Adrenal gland (tissue), 12 donors: ENCODE results near the gene NCLN. TPM values are rescaled to one million over a fixed set of nuclear protein-coding genes. Genes with fewer than 3 reads are reported as not detected.
A peak's percentile ranks its signal among the peaks of the same experiment; 100 is the strongest.

Experiments used
- DNase-seq, 7 donors: peaks; one replicate each; pipeline ENCODE4 v3.0.0-alpha.2; 2019 to 2020
- H3K27ac ChIP-seq, 5 donors: fragments of 200-600 bp; sonication (generic) in 4 of 5; 1 replicate in 3 of 5; 2 replicates in 2 of 5; pipeline versions ENCODE4 v1.5.1 to v1.8.0; 2016 to 2020; ENCODE audit warnings: mild to moderate bottlenecking in 1 of 5
- H3K27me3 ChIP-seq: fragments of 200-600 bp; 2 replicates; pipeline ENCODE4 v1.8.0; 2021
- H3K36me3 ChIP-seq, 2 donors: fragments of 200-600 bp; replicated peaks in 1 of 2; 1 replicate in 1 of 2; 2 replicates in 1 of 2; pipeline versions ENCODE4 v1.5.1 to v1.8.0; 2018 to 2022
- H3K4me1 ChIP-seq, 2 donors: fragments of 200-600 bp; replicated peaks in 1 of 2; 1 replicate in 1 of 2; 2 replicates in 1 of 2; pipeline versions ENCODE4 v1.5.1 to v1.8.0; 2018 to 2021
- H3K4me3 ChIP-seq, 4 donors: fragments of 200-600 bp; sonication (generic) in 3 of 4; one replicate each; pipeline ENCODE4 v1.5.1; 2016 to 2018
- H3K9me3 ChIP-seq, 3 donors: fragments of 200-600 bp; sonication (generic) in 1 of 3; replicated peaks in 1 of 3; 1 replicate in 2 of 3; 2 replicates in 1 of 3; pipeline versions ENCODE4 v1.5.1 to v1.8.0; 2016 to 2021
- CTCF ChIP-seq, 6 experiments: fragments of 450-650 bp in 4 of 6; fragments of 200-600 bp in 2 of 6; sonication (generic) in 1 of 6; IDR thresholded peaks; 1 replicate in 5 of 6; 2 replicates in 1 of 6; pipeline versions ENCODE4 v1.5.1 to v1.8.0; 2016 to 2021; ENCODE audit warnings: antibody characterized with exemption in 6 of 6, mild to moderate bottlenecking in 2 of 6, moderate library complexity in 1 of 6
- POLR2A ChIP-seq, 2 donors: fragments of 450-650 bp; IDR thresholded peaks; one replicate each; pipeline ENCODE4 v1.6.1; 2017; ENCODE audit warnings: antibody characterized with exemption in 2 of 2, mild to moderate bottlenecking in 2 of 2, moderate library complexity in 1 of 2
- WGBS, 4 donors: extraction: QIAGEN DNeasy Blood & Tissue Kit in 2 of 4; methylation state at CpG; one replicate each; pipeline versions ENCODE4 v1.1.5 to v1.1.7; 2013 to 2017; 5-methylcytosine and 5-hydroxymethylcytosine counted together
- intact Hi-C, 2 donors: fragments of 100-400 bp; cut with DNase I; formaldehyde crosslinking; loops; one replicate each; pipeline versions ENCODE4 v1.14.1 to v1.15.0; 2022 to 2023
- polyA plus RNA-seq, 3 donors: library from polyadenylated mRNA; stranded (reverse); fragments of 200-250 nt in 2 of 3; fragments of 350-450 nt in 1 of 3; fragmentation: Illumina TruSeq in 1 of 3; extraction: RNeasy Lipid Tissue Mini Kit (QIAGEN cat#74804) in 1 of 3; gene quantifications; one replicate each; pipeline ENCODE4 v1.2.3, GENCODE V29; 2013 to 2014
- total RNA-seq, 9 donors: library from RNA; depleted of rRNA in 4 of 9; stranded (reverse); fragments of >200 nt in 4 of 9; fragments of 120-200 nt in 1 of 9; fragmentation: NEBNext Ultra II Directional in 1 of 9; extraction: Animal tissue kit (Norgen Biotek cat#: 25700) in 1 of 9; gene quantifications; one replicate each; pipeline versions ENCODE4 v1.1.0 to v1.2.4, GENCODE V29; 2013 to 2023
- donor health status: healthy with polysubstance abuse.
- donor health status: Bipolar disorder and iron deficiency.
- donor health status: DM: yes; HTN: yes; CAD: no.
- donor health status: DM: no; HTN: no; CAD: no.
- donor health status: DM: no; HTN: no; CAD: no.
- donor health status: DM: yes; HTN: yes; CAD: no.

Gene NCLN
- total and polyA plus RNA-seq, 12 donors = 51.5 to 193 (median 94.0) TPM

DNA sequence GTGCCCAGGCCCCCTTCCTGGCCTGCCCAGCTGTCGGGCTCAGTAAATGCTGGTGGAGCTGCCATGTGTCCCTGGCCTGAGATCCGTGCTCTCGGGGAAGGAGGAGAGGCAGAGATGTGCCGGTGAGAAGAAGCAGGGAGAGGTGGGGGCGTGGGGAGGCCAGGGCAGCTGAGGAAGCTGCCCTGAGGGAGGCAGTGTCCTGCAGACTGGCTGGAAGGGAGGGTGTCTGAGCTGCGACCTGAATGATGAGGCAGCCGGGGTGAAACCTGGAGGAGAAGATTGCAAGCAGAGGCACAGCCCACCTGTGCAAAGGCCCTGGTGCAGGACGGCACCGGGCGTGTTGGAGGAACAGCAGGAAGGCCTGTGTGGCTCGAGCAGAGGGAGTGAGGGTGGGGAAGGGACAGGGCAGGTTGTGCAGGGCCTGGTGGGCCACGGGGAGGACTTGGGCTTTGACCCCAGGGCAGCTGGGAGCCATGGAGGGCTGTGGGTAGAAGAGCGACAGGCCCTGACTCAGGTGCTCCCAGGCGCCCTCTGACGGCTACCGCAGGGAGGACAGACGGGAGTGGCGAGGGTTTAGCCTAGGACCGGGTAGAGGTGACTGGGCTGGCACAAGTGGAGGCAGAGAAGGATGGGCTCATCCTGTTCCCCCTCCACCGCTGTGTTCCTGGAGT, 24.8 kb downstream of the NCLN start:
- H3K36me3 ChIP-seq = peaks cover 0 to 30% of the 10 kb centered on the region in 2 donors
- intact Hi-C loops = no loop called here
- peak; percentile 50 to 65 (median 59) for TF ChIP-seq CTCF (IDR thresholded peaks at IDR 0.05)
- TF ChIP-seq POLR2A (IDR thresholded peaks at IDR 0.05) = no peak
- H3K9me3 ChIP-seq = no peaks in the 10 kb centered on the region
- H3K27ac ChIP-seq = no peak overlapping the region
- no peaks in the 10 kb centered on the region for H3K4me1 ChIP-seq
- no peak overlapping the region for H3K4me3 ChIP-seq
- H3K27me3 ChIP-seq = no peaks in the 10 kb centered on the region
- DNase-seq = peak in 6 of 7 donors; percentile 43 to 76 (median 72)
- 34 to 38% (median 37%) methylated on average over 16 to 20 of the region's 20 CpGs for WGBS, 4 donors

GRCh38 chr19:3211191-3211590, 25.5 kb downstream of the NCLN start:
- no peak for DNase-seq
- intact Hi-C loops = no loop called here
- Histone ChIP-seq H3K9me3 (no peaks in the 10 kb centered on the region), H3K36me3 (peaks cover 0 to 23% of the 10 kb centered on the region in 2 donors), H3K27me3 (no peaks in the 10 kb centered on the region), H3K4me1 (no peaks in the 10 kb centered on the region), H3K4me3 (no peak overlapping the region), H3K27ac (no peak overlapping the region)
- 39 to 59% (median 44%) methylated on average over 9 to 12 of the region's 12 CpGs for WGBS, 4 donors
- TF ChIP-seq CTCF (IDR thresholded peaks at IDR 0.05) = no peak
- TF ChIP-seq POLR2A (IDR thresholded peaks at IDR 0.05) = no peak

DNA sequence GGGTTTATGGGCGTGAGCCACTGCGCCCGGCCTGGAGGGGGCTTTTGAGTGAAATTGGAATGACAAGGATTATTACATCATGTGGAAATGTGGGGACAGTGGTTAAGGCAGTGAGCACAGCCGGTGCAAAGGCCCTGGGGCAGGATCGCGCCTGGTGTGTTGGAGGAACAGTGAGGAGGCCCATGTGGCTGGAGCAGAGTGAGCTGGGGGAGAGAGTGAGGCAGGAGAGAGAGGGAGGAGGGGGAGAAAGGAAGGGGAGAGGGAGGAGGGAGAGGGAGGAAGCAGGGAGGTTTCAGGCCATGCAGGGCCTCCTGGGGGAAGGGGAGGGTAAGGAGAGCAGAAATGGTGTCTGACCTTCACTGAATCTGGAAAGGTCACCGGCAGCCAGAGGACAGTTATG, 27.4 kb downstream of the NCLN start:
- WGBS, 4 donors = 85 to 89% (median 88%) methylated on average over 6 to 7 of the region's 7 CpGs
- no peaks in the 10 kb centered on the region for H3K9me3 ChIP-seq
- H3K4me1 ChIP-seq = no peaks in the 10 kb centered on the region
- no peaks in the 10 kb centered on the region for H3K27me3 ChIP-seq
- H3K4me3 ChIP-seq = no peak overlapping the region
- no peak for TF ChIP-seq POLR2A (IDR thresholded peaks at IDR 0.05)
- no peak for TF ChIP-seq CTCF (IDR thresholded peaks at IDR 0.05)
- intact Hi-C loops = no loop called here
- peaks cover 0 to 3% of the 10 kb centered on the region in 2 donors for H3K36me3 ChIP-seq
- no peak for DNase-seq
- H3K27ac ChIP-seq = no peak overlapping the region

GRCh38 chr19:3216874-3217273, 31.1 kb downstream of the NCLN start:
- WGBS, 4 donors = 85 to 97% (median 90%) methylated on average over 5 of the region's 5 CpGs

More at GRCh38 chr19:3216874-3217273, 31.1 kb downstream of the NCLN start:
- H3K4me1 ChIP-seq = no peaks in the 10 kb centered on the region
- intact Hi-C loops = no loop called here
- H3K27ac ChIP-seq = no peak overlapping the region
- H3K27me3 ChIP-seq = no peaks in the 10 kb centered on the region
- TF ChIP-seq CTCF (IDR thresholded peaks at IDR 0.05) = no peak
- no peaks in the 10 kb centered on the region for H3K36me3 ChIP-seq
- DNase-seq = no peak
- H3K4me3 ChIP-seq = no peak overlapping the region
- no peaks in the 10 kb centered on the region for H3K9me3 ChIP-seq
